ENCODE results near the gene ATRAID.

- no peak for TF ChIP-seq POLR2AphosphoS5 (IDR thresholded peaks at IDR 0.05; ENCODE audit: low read depth)
- no peak for TF ChIP-seq STAT1 (IDR thresholded peaks at IDR 0.05; ENCODE audit: unreplicated experiment)
- no peak for TF ChIP-seq CTCF (conservative IDR thresholded peaks at IDR 0.05; ENCODE audit: low read depth in 2 of 2)
- no peak for TF ChIP-seq EZH2phosphoT487 (IDR thresholded peaks at IDR 0.05; ENCODE audit: unreplicated experiment)
- TF ChIP-seq CREB1 (CRISPR knock-in tag; IDR thresholded peaks at IDR 0.05; ENCODE audit: low read depth), result no peak
- no peak for TF ChIP-seq REST (IDR thresholded peaks at IDR 0.05; ENCODE audit: unreplicated experiment)
- no peak for TF ChIP-seq ZNF462 (CRISPR knock-in tag; IDR thresholded peaks at IDR 0.05)
- TF ChIP-seq EZH2 (IDR thresholded peaks at IDR 0.05; ENCODE audit: low read depth, unreplicated experiment), result no peak
- no peak for TF ChIP-seq ZNF114 (CRISPR knock-in tag; IDR thresholded peaks at IDR 0.05)
- no peak for TF ChIP-seq JUNB (IDR thresholded peaks at IDR 0.05; ENCODE audit: unreplicated experiment)
- TF ChIP-seq NANOG (IDR thresholded peaks at IDR 0.05; ENCODE audit: borderline replicate concordance), result no peak
- TF ChIP-seq ZNF331 (CRISPR knock-in tag; IDR thresholded peaks at IDR 0.05; ENCODE audit: low read depth), result no peak
These were observed 6.8 kb downstream of the ATRAID start for GRCh38 chr2:27218614-27219013.

Data from GM23338 (cell line).